Aorta (tissue), 5 donors: Measurements from ENCODE around the gene ARHGAP29. TPM values are rescaled to one million over a fixed set of nuclear protein-coding genes. Genes with fewer than 3 reads are reported as not detected.
A peak's percentile ranks its signal among the peaks of the same experiment; 100 is the strongest.

ENCODE experiments used
- ATAC-seq: fragments of 200-7000 bp; cut with Tn5 transposase; one replicate; pipeline ENCODE4 v1.9.1; 2022; ENCODE audit warnings: moderate library complexity; ENCODE audit not compliant: low FRiP score
- DNase-seq, 2 donors: peaks; one replicate each; pipeline ENCODE4 v3.0.0-alpha.2; 2020
- H3K27ac ChIP-seq, 2 donors: one replicate each; pipeline ENCODE4 v1.5.1; 2013; ENCODE audit warnings: low read length in 2 of 2, mild to moderate bottlenecking in 2 of 2, moderate library complexity in 2 of 2, control low read depth in 1 of 2, inconsistent platforms in 1 of 2, low read depth in 1 of 2
- H3K27me3 ChIP-seq, 2 donors: one replicate each; pipeline ENCODE4 v1.6.1; 2013; ENCODE audit warnings: control low read depth in 1 of 2, low read length in 1 of 2, mild to moderate bottlenecking in 1 of 2, moderate library complexity in 1 of 2; ENCODE audit not compliant: insufficient read depth in 2 of 2, control insufficient read depth in 1 of 2
- H3K36me3 ChIP-seq, 2 donors: one replicate each; pipeline ENCODE4 v1.6.1; 2013; ENCODE audit warnings: control low read depth in 1 of 2, low read length in 1 of 2, mild to moderate bottlenecking in 1 of 2; ENCODE audit not compliant: insufficient read depth in 2 of 2, control insufficient read depth in 1 of 2
- H3K4me1 ChIP-seq, 2 donors: one replicate each; pipeline ENCODE4 v1.6.1; 2013; ENCODE audit warnings: low read length in 2 of 2, control low read depth in 1 of 2, mild to moderate bottlenecking in 1 of 2, moderate library complexity in 1 of 2; ENCODE audit not compliant: insufficient read depth in 2 of 2, control insufficient read depth in 1 of 2
- H3K4me3 ChIP-seq, 2 donors: one replicate each; pipeline ENCODE4 v1.5.1; 2013; ENCODE audit warnings: low read length in 2 of 2, control low read depth in 1 of 2, mild to moderate bottlenecking in 1 of 2
- H3K9me3 ChIP-seq: one replicate; pipeline ENCODE4 v1.6.1; 2013; ENCODE audit warnings: mild to moderate bottlenecking, low read length; ENCODE audit not compliant: control insufficient read depth
- WGBS, 2 donors: extraction: QIAGEN DNeasy Blood & Tissue Kit; methylation state at CpG; one replicate each; pipeline ENCODE4 v1.1.7; 2013; 5-methylcytosine and 5-hydroxymethylcytosine counted together
- intact Hi-C, 2 donors: fragments of 100-400 bp; cut with DNase I; formaldehyde crosslinking; loops; one replicate each; pipeline versions ENCODE4 v1.14.2 to v1.15.0; 2022
- polyA plus RNA-seq, 2 donors: library from polyadenylated mRNA; stranded (reverse); fragments of 200-250 nt; gene quantifications; one replicate each; pipeline ENCODE4 v1.2.3, GENCODE V29; 2013
- total RNA-seq, 2 donors: library from RNA; stranded (reverse); fragmentation: NEBNext Ultra II Directional; extraction: Animal tissue kit (Norgen Biotek cat#: 25700); gene quantifications; one replicate each; pipeline ENCODE4 v1.2.1, GENCODE V29; 2021
- donor health status: healthy with polysubstance abuse.
- donor health status: Bipolar disorder and iron deficiency.
- donor health status: DM: no; HTN: no; CAD: no.
- donor health status: DM: no; HTN: no; CAD: no.
- donor health status: DM: yes; HTN: yes; CAD: no.

The ARHGAP29 gene
- total and polyA plus RNA-seq, 4 donors: 6.8 to 65.4 (median 29.5) TPM

GRCh38 chr1:94270801-94271203 lies 33.4 kb upstream of the ARHGAP29 start:
- DNase-seq: no peak
- Histone ChIP-seq H3K27ac (no peak overlapping the region), H3K27me3 (no peaks in the 10 kb centered on the region), H3K9me3 (no peaks in the 10 kb centered on the region), H3K4me3 (no peak overlapping the region), H3K4me1 (no peaks in the 10 kb centered on the region), H3K36me3 (no peaks in the 10 kb centered on the region)
- WGBS, 2 donors: 90 to 97% methylated on average over 2 of the region's 2 CpGs
- intact Hi-C loops: no loop called here
- ATAC-seq: no peak

- WGBS, 2 donors: 96 to 98% methylated on average over 2 of the region's 2 CpGs
- Histone ChIP-seq H3K9me3 (no peaks in the 10 kb centered on the region), H3K27me3 (no peaks in the 10 kb centered on the region), H3K27ac (no peak overlapping the region), H3K4me3 (no peak overlapping the region), H3K36me3 (no peaks in the 10 kb centered on the region), H3K4me1 (no peaks in the 10 kb centered on the region)
- intact Hi-C loops: no loop called here
- DNase-seq (no peak), ATAC-seq (no peak)
Measured at GRCh38 chr1:94269921-94270320, 32.5 kb upstream of the ARHGAP29 start.

- Histone ChIP-seq H3K27ac (no peak overlapping the region), H3K36me3 (no peaks in the 10 kb centered on the region), H3K4me1 (no peaks in the 10 kb centered on the region), H3K27me3 (no peaks in the 10 kb centered on the region), H3K9me3 (no peaks in the 10 kb centered on the region), H3K4me3 (no peak overlapping the region)
- WGBS, 2 donors: 30 to 47% methylated on average over 2 of the region's 2 CpGs
- intact Hi-C loops: no loop called here
- no peak for DNase-seq
- no peak for ATAC-seq
Measured at GRCh38 chr1:94265906-94266305, 28.5 kb upstream of the ARHGAP29 start.

- no peak overlapping the region for H3K4me3 ChIP-seq
- 26 to 44% methylated on average over 3 of the region's 3 CpGs for WGBS, 2 donors
- no peaks in the 10 kb centered on the region for H3K36me3 ChIP-seq
Measured at GRCh38 chr1:94265011-94265422, 27.6 kb upstream of the ARHGAP29 start.

GRCh38 chr1:94260635-94261387 lies 23.4 kb upstream of the ARHGAP29 start:
- ATAC-seq: no peak
- H3K4me3 ChIP-seq: no peak overlapping the region
- H3K36me3 ChIP-seq: no peaks in the 10 kb centered on the region
- DNase-seq: no peak
- 91 to 92% methylated on average over 2 of the region's 2 CpGs for WGBS, 2 donors
- peaks cover 0 to 4% of the 10 kb centered on the region in 2 donors for H3K4me1 ChIP-seq
- no peaks in the 10 kb centered on the region for H3K27me3 ChIP-seq
- H3K27ac ChIP-seq: no peak overlapping the region
- H3K9me3 ChIP-seq: no peaks in the 10 kb centered on the region
- intact Hi-C loops: no loop called here

More at GRCh38 chr1:94265011-94265422, 27.6 kb upstream of the ARHGAP29 start:
- H3K27ac ChIP-seq: no peak overlapping the region
- DNase-seq (no peak), ATAC-seq (no peak)
- intact Hi-C loops: no loop called here
- peaks cover 0 to under 1% of the 10 kb centered on the region in 2 donors for H3K4me1 ChIP-seq
- H3K27me3 ChIP-seq: no peaks in the 10 kb centered on the region
- no peaks in the 10 kb centered on the region for H3K9me3 ChIP-seq

GRCh38 chr1:94259635-94260289 lies 22.4 kb upstream of the ARHGAP29 start:
- DNase-seq (no peak), ATAC-seq (no peak)
- Histone ChIP-seq H3K4me3 (no peak overlapping the region), H3K36me3 (no peaks in the 10 kb centered on the region), H3K4me1 (peaks cover 0 to 4% of the 10 kb centered on the region in 2 donors), H3K27me3 (no peaks in the 10 kb centered on the region), H3K9me3 (no peaks in the 10 kb centered on the region), H3K27ac (no peak overlapping the region)
- intact Hi-C loops: no loop called here
- 94 to 97% methylated on average over 7 of the region's 7 CpGs for WGBS, 2 donors

- DNase-seq (peak; percentile 50 to 77), ATAC-seq (peak; percentile 66)
- intact Hi-C loops: no loop called here
Measured at GRCh38 chr1:94258873-94259331, 21.5 kb upstream of the ARHGAP29 start.

GRCh38 chr1:94257444-94257843 lies 20.1 kb upstream of the ARHGAP29 start:
- Histone ChIP-seq H3K9me3 (no peaks in the 10 kb centered on the region), H3K27ac (no peak overlapping the region), H3K4me3 (no peak overlapping the region), H3K4me1 (peaks cover 0 to 4% of the 10 kb centered on the region in 2 donors), H3K36me3 (no peaks in the 10 kb centered on the region), H3K27me3 (no peaks in the 10 kb centered on the region)
- DNase-seq (no peak), ATAC-seq (no peak)
- intact Hi-C loops: no loop called here

More at GRCh38 chr1:94258873-94259331, 21.5 kb upstream of the ARHGAP29 start:
- H3K9me3 ChIP-seq: no peaks in the 10 kb centered on the region
- H3K27me3 ChIP-seq: no peaks in the 10 kb centered on the region
- no peak overlapping the region for H3K4me3 ChIP-seq
- no peak overlapping the region for H3K27ac ChIP-seq
- H3K4me1 ChIP-seq: peaks cover 0 to 4% of the 10 kb centered on the region in 2 donors
- H3K36me3 ChIP-seq: no peaks in the 10 kb centered on the region

GRCh38 chr1:94255476-94255875 lies 18.1 kb upstream of the ARHGAP29 start:
- no peaks in the 10 kb centered on the region for H3K27me3 ChIP-seq
- H3K4me1 ChIP-seq: peaks cover 0 to 4% of the 10 kb centered on the region in 2 donors
- ATAC-seq: no peak
- H3K9me3 ChIP-seq: no peaks in the 10 kb centered on the region
- no peak for DNase-seq
- H3K4me3 ChIP-seq: no peak overlapping the region
- WGBS, 2 donors: 79 to 88% methylated on average over 2 of the region's 2 CpGs
- H3K36me3 ChIP-seq: no peaks in the 10 kb centered on the region
- intact Hi-C loops: no loop called here
- no peak overlapping the region for H3K27ac ChIP-seq
